ENCODE data around the gene HPRT1. TPM values are rescaled to one million over a fixed set of nuclear protein-coding genes. Genes with fewer than 3 reads are reported as not detected.

The HPRT1 gene
- total RNA-seq: 10 to 100 TPM; 30.6 to 49.6 TPM

- Histone ChIP-seq H3K9me3 (no peaks in the 10 kb centered on the region), H3K4me1 (no peaks in the 10 kb centered on the region), H3K27ac (peak within 1 kb of the TSS; percentile 79), H3K27me3 (no peaks in the 10 kb centered on the region), H3K36me3 (no peaks in the 10 kb centered on the region), H3K4me3 (peak within 1 kb of the TSS; percentile 66), H3K9ac (ENCODE audit: low read depth in 2 of 2, low read length in 2 of 2) (peak within 1 kb of the TSS; percentile 46 to 63)
- intact Hi-C loops (cut with DNase I): no loop called here
- peak; percentile 82 for DNase-seq
- no peak for TF ChIP-seq CTCF (IDR thresholded peaks at IDR 0.05)
Measured at GRCh38 chrX:134460005-134460861, at the start of gene HPRT1. HPRT1 (plus strand) TSS chrX:134460165; CDS start chrX:134460312, 147 bp downstream.

GRCh38 chrX:134416087-134416486 is 43.9 kb upstream of the HPRT1 start:
- TF ChIP-seq CTCF (IDR thresholded peaks at IDR 0.05): no peak
- H3K4me3 ChIP-seq: no peak overlapping the region
- H3K27ac ChIP-seq: no peak overlapping the region
- intact Hi-C loops (cut with DNase I): no loop called here
- H3K4me1 ChIP-seq: no peaks in the 10 kb centered on the region
- H3K9ac ChIP-seq (ENCODE audit: low read depth in 2 of 2, low read length in 2 of 2): no peak overlapping the region
- no peaks in the 10 kb centered on the region for H3K27me3 ChIP-seq
- H3K36me3 ChIP-seq: no peaks in the 10 kb centered on the region
- DNase-seq: no peak
- H3K9me3 ChIP-seq: no peaks in the 10 kb centered on the region

GRCh38 chrX:134418317-134419113 is 41.5 kb upstream of the HPRT1 start:
- Histone ChIP-seq H3K36me3 (no peaks in the 10 kb centered on the region), H3K27ac (no peak overlapping the region), H3K4me1 (no peaks in the 10 kb centered on the region), H3K9ac (ENCODE audit: low read depth in 2 of 2, low read length in 2 of 2) (no peak overlapping the region), H3K9me3 (no peaks in the 10 kb centered on the region), H3K4me3 (no peak overlapping the region), H3K27me3 (no peaks in the 10 kb centered on the region)
- peak; percentile 23 for DNase-seq
- no peak for TF ChIP-seq CTCF (IDR thresholded peaks at IDR 0.05)
- intact Hi-C loops (cut with DNase I): no loop called here

- Histone ChIP-seq H3K9ac (ENCODE audit: low read depth in 2 of 2, low read length in 2 of 2) (no peak overlapping the region), H3K27ac (no peak overlapping the region), H3K36me3 (no peaks in the 10 kb centered on the region), H3K27me3 (no peaks in the 10 kb centered on the region), H3K9me3 (no peaks in the 10 kb centered on the region), H3K4me1 (no peaks in the 10 kb centered on the region), H3K4me3 (no peak overlapping the region)
- TF ChIP-seq CTCF (IDR thresholded peaks at IDR 0.05): no peak
- intact Hi-C loops (cut with DNase I): no loop called here
- DNase-seq: no peak
Measured at GRCh38 chrX:134419784-134420183, 40.2 kb upstream of the HPRT1 start.

- Histone ChIP-seq H3K27me3 (no peaks in the 10 kb centered on the region), H3K9me3 (no peaks in the 10 kb centered on the region), H3K4me1 (no peaks in the 10 kb centered on the region), H3K36me3 (no peaks in the 10 kb centered on the region), H3K9ac (ENCODE audit: low read depth in 2 of 2, low read length in 2 of 2) (no peak overlapping the region), H3K27ac (no peak overlapping the region), H3K4me3 (no peak overlapping the region)
- no peak for DNase-seq
- no peak for TF ChIP-seq CTCF (IDR thresholded peaks at IDR 0.05)
- intact Hi-C loops (cut with DNase I): no loop called here
Measured at GRCh38 chrX:134423606-134424005, 36.4 kb upstream of the HPRT1 start.
